ENCODE measurements around the gene GFPT2.

- TF ChIP-seq CTCF (IDR thresholded peaks at IDR 0.05) (no peak), POLR2A (IDR thresholded peaks at IDR 0.05) (no peak)
Observed at GRCh38 chr5:180335614-180336233, 17.4 kb downstream of the GFPT2 start.

Measured in esophagus squamous epithelium (tissue), 4 donors.